ENCODE data around the gene MICALL1. TPM values are rescaled to one million over a fixed set of nuclear protein-coding genes. Genes with fewer than 3 reads are reported as not detected.

The MICALL1 gene
- total RNA-seq, 1 donor from 2014 or later = 65.0 TPM

DNA sequence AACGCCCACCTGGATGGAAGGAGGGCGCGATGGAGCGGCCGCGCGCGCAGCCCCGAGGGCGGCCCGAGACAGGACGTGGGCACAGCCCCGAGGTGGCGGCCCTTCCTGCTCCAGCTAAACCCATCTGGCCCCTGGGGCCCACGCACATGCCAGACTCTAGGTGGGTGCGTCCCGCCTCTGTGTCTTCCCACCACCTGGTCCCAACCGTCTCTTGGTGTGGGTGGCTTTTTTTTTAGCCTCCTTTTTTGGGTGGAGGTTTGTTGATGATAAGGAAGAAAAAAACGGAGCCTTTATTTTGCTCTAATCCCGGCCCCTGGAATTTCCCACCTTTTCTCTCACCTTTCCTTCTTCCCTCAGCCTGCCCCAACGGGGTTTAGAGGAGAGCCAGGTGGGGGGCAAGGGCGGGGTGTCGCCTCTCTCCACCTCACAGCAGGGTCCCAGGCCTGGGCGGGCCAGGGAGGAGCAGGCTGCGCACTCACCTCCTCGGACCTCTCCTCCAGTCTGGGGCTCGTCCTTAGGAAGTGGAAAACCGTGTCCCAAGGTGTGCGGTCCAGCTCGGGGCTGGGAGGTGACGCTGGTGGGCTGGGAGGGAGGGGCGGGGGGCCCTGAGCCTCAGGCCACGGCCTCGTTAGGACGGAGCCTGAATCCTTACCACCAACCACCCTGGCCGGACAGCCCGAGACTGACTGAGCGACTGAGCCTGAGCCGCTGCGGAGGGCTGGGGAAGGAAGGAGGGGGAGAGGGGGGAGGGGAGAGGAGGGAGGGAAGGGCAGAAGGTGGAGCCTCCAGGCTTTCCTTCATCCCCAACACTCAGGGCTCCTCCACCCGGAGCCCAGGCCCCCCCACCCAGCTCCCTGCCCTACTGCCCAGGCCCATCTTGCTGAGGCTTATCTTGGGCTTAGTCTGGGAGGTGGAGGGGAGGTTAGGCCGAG, 78.0 kb downstream of the MICALL1 start, which contains the start of gene SOX10:
TSS of gene SOX10 (minus strand) at position 696 of the 932 bp plus-strand sequence. CDS start 771 bp downstream, outside the sequence.
- DNase-seq (ENCODE audit: low read depth) = no peak

- no peak for DNase-seq (ENCODE audit: low read depth)
Observed at GRCh38 chr22:37985050-37985585, 79.0 kb downstream of the MICALL1 start.

GRCh38 chr22:37985751-37986281, 79.7 kb downstream of the MICALL1 start:
- no peak for DNase-seq (ENCODE audit: low read depth)

- DNase-seq (ENCODE audit: low read depth) = no peak
Observed at GRCh38 chr22:37986371-37986770, 80.3 kb downstream of the MICALL1 start.

GRCh38 chr22:37989146-37990045, 83.3 kb downstream of the MICALL1 start:
- DNase-seq (ENCODE audit: low read depth) = no peak

DNA sequence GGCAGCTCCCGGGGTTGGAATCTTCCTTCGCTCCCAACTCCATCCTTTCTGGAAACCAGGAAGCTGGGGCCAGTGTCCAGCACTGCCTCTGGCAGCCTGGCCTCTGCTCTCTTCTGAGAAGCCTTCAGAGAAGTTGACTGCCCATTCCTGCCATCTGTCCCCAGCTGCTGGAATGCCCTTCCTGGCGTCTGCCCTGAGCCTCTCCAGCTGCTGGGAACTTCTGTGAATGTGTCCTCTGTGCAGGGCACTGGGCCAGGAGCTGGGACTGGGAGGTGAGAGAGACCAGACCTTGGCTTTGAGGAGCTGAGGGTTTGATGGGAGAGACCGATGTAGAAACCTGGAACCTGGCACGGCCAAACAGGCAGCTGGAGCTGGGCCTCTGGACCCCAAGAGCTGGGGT, 84.2 kb downstream of the MICALL1 start:
- no peak for DNase-seq (ENCODE audit: low read depth)

DNA sequence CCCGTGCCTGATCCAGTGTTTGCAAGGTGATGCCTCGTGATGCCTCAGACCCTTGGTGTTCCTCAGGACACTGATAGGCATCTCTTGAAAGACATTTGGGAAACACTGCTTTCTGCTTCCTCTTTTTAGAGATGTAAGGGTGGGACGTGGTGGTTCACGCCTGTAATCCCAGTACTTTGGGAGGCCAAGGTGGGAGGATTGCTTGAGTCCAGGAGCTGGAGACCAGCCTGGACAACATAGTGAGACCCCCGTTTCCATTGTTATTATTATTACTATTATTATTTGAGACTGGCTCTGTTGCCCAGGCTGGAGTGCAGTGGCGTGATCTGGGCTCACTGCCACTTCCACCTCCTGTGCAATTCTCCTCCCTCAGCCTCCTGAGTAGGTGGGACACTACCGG, 84.8 kb downstream of the MICALL1 start:
- no peak for DNase-seq (ENCODE audit: low read depth)

- no peak for DNase-seq (ENCODE audit: low read depth)
Observed at GRCh38 chr22:37991731-37992442, 85.8 kb downstream of the MICALL1 start.

Other genes with a start within 250 kb of the MICALL1 start
- 6.1 and 10.6 TPM in 2 replicates for gene PDXP, start 247.6 kb upstream of the MICALL1 start, total RNA-seq
- 761 and 4,632 TPM in 2 replicates for gene LGALS1, start 230.7 kb upstream of the MICALL1 start, total RNA-seq
- 18.1 and 19.6 TPM in 2 replicates for gene NOL12, start 220.0 kb upstream of the MICALL1 start, total RNA-seq
- gene TRIOBP, start 209.2 kb upstream of the MICALL1 start, total RNA-seq = 89.1 and 114 TPM in 2 replicates
- gene GCAT, start 98.4 kb upstream of the MICALL1 start, total RNA-seq = 9.9 and 24.7 TPM in 2 replicates
- 0.35 TPM in 1 of 2 replicates, not detected in the other for gene GALR3, start 82.9 kb upstream of the MICALL1 start, total RNA-seq
- 32.8 and 45.7 TPM in 2 replicates for gene ANKRD54, start 62.0 kb upstream of the MICALL1 start, total RNA-seq
- 278 and 409 TPM in 2 replicates for gene EIF3L, start 56.9 kb upstream of the MICALL1 start, total RNA-seq
- 0.05 TPM in 1 of 2 replicates, not detected in the other for gene C22orf23, start 47.3 kb downstream of the MICALL1 start, total RNA-seq
- gene POLR2F, start 47.4 kb downstream of the MICALL1 start, total RNA-seq = 14.2 and 37.9 TPM in 2 replicates
- not detected in 2 replicates for gene SOX10, start 78.3 kb downstream of the MICALL1 start, total RNA-seq
- 46.9 and 52.0 TPM in 2 replicates for gene PICK1, start 151.1 kb downstream of the MICALL1 start, total RNA-seq
- not detected in 2 replicates for gene SLC16A8, start 177.9 kb downstream of the MICALL1 start, total RNA-seq
- gene BAIAP2L2, start 204.4 kb downstream of the MICALL1 start, total RNA-seq = 0.85 and 1.9 TPM in 2 replicates

Measured in renal cortical epithelial cell (primary cell).